Osteocyte (in vitro differentiated cells): ENCODE measurements around the gene CHST10. TPM values are rescaled to one million over a fixed set of nuclear protein-coding genes. Genes with fewer than 3 reads are reported as not detected.

ENCODE experiments used
- DNase-seq: peaks from one replicate; pipeline ENCODE4 v3.0.0; 2021; ENCODE audit warnings: mixed read lengths; ENCODE audit not compliant: unreplicated experiment; ENCODE audit errors: extremely low spot score
- H3K27ac Mint-ChIP-seq: one replicate; pipeline ENCODE4 v1.8.0; 2021; ENCODE audit warnings: mild to moderate bottlenecking, mixed read lengths; ENCODE audit not compliant: unreplicated experiment
- H3K27me3 Mint-ChIP-seq: one replicate; pipeline ENCODE4 v1.8.0; 2021; ENCODE audit warnings: mixed read lengths; ENCODE audit not compliant: unreplicated experiment
- H3K36me3 Mint-ChIP-seq: one replicate; pipeline ENCODE4 v1.8.0; 2021; ENCODE audit warnings: mixed read lengths; ENCODE audit not compliant: unreplicated experiment
- H3K4me1 Mint-ChIP-seq: one replicate; pipeline ENCODE4 v1.8.0; 2021; ENCODE audit warnings: mixed read lengths; ENCODE audit not compliant: unreplicated experiment
- H3K4me3 Mint-ChIP-seq: one replicate; pipeline ENCODE4 v1.8.0; 2021; ENCODE audit warnings: mild to moderate bottlenecking, moderate library complexity, mixed read lengths; ENCODE audit not compliant: unreplicated experiment
- H3K9me3 Mint-ChIP-seq: one replicate; pipeline ENCODE4 v1.8.0; 2021; ENCODE audit warnings: mixed read lengths; ENCODE audit not compliant: unreplicated experiment
- total RNA-seq: library from RNA; stranded (reverse); gene quantifications from 2 replicates; pipeline ENCODE4 v1.2.1, GENCODE V29; 2021
- TF ChIP-seq, protein P1 (sequence below): fragments of 200-600 bp; sonication (generic); IDR thresholded peaks from 2 replicates; pipeline ENCODE4 v1.5.0; 2021; ENCODE audit warnings: antibody characterized with exemption, mild to moderate bottlenecking, moderate library complexity

The CHST10 gene
- total RNA-seq, 1 donor from 2014 or later, result 14.4 TPM

DNA sequence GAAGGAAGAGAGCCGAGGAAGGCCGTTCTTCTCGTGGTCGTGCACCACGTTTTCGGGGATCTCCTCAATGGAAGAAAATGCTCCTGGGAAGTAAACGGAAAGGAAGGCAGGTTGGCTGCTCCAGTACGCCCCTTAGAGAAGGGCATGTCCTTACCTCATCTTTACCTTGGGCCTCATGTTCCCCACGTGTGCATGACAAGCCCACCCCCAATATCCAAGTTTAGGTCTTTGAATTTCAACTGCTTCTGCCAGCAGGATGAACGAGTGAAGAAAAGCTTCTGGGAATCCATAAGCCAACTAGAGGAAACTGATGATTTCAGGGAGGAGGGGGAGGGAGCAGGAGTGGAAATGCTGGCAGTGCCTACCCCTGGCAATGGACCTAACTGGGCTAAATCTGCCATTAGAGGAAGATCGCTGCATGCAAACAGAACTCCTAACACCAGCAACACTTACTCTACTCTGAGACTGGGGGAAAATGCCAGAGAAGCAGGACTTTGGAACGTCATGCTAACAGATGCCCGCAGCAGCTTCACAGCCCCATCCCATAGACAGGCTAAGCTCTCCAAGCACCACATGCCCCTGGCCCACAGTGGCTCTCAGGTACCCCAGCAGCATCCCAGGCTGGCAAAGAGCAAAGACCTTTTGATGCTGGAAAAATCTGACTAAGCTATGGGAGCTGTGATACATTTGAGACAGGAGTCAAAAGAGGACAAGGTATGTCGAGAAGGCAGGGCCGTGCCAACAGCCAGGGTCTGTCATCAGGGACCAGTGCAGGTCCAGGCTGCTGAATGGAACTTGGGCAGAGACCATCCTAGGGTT lies 21.7 kb downstream of the CHST10 start:
- no peaks in the 10 kb centered on the region for H3K4me1 Mint-ChIP-seq
- H3K27ac Mint-ChIP-seq, result no peak overlapping the region
- peak; percentile 56 for DNase-seq
- no peaks in the 10 kb centered on the region for H3K9me3 Mint-ChIP-seq
- no peaks in the 10 kb centered on the region for H3K27me3 Mint-ChIP-seq
- H3K4me3 Mint-ChIP-seq, result no peak overlapping the region
- TF ChIP-seq, protein P1, sequence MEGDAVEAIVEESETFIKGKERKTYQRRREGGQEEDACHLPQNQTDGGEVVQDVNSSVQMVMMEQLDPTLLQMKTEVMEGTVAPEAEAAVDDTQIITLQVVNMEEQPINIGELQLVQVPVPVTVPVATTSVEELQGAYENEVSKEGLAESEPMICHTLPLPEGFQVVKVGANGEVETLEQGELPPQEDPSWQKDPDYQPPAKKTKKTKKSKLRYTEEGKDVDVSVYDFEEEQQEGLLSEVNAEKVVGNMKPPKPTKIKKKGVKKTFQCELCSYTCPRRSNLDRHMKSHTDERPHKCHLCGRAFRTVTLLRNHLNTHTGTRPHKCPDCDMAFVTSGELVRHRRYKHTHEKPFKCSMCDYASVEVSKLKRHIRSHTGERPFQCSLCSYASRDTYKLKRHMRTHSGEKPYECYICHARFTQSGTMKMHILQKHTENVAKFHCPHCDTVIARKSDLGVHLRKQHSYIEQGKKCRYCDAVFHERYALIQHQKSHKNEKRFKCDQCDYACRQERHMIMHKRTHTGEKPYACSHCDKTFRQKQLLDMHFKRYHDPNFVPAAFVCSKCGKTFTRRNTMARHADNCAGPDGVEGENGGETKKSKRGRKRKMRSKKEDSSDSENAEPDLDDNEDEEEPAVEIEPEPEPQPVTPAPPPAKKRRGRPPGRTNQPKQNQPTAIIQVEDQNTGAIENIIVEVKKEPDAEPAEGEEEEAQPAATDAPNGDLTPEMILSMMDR, result no peak
- H3K36me3 Mint-ChIP-seq, result peaks cover 11% of the 10 kb centered on the region

DNA sequence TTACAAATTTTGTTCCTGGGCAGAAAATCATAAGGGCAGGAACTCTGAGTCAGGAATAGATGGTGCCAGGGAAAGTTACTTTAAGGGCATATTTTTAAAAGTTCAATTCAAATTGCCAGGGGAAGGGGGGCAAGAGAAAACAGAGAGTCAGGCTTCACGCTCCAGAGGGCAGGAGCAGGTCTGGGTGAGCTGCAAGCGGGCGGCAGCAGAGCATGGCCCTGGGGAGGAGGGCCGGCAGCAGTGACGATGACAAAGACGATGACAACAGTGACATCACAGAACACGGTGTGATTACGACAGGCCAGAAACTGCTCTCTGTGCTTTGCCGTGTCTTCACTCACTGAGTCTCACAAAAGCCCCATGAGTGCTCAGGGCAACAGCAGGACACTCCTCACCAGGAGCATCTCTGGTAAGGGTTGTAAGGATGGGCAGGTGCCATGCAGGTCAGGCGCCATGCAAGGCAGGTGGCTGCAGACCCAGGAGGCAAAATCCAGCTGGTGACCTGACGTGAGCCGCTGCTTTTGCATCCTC lies 23.3 kb downstream of the CHST10 start:
- H3K4me3 Mint-ChIP-seq, result no peak overlapping the region
- H3K4me1 Mint-ChIP-seq, result no peaks in the 10 kb centered on the region
- H3K27me3 Mint-ChIP-seq, result no peaks in the 10 kb centered on the region
- H3K9me3 Mint-ChIP-seq, result no peaks in the 10 kb centered on the region
- peak; percentile 51 for DNase-seq
- peaks cover 8% of the 10 kb centered on the region for H3K36me3 Mint-ChIP-seq
- no peak overlapping the region for H3K27ac Mint-ChIP-seq
- TF ChIP-seq, protein P1, result no peak

DNA sequence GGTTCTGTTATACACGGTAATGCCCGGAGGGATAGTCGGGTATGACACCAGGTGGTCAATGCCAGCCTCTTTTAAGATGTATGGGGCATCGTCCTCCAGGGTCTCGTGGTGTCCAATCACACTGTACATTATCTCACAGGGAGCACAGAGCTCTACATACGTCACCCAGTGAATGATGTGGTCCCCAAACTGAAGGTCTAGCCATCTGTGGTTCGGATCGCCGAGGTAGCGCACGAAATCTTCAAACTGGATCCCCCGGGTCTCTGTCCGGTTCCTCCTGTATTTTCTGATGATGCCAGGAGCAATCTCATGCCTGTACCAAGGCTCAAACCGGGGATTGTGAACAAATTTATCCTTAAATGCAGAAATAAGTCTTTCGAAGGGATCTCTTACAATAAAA lies 24.1 kb downstream of the CHST10 start:
- DNase-seq, result no peak
- Mint-ChIP-seq H3K27ac (no peak overlapping the region), H3K9me3 (no peaks in the 10 kb centered on the region), H3K4me3 (no peak overlapping the region), H3K4me1 (no peaks in the 10 kb centered on the region), H3K36me3 (peaks cover 8% of the 10 kb centered on the region), H3K27me3 (no peaks in the 10 kb centered on the region)
- TF ChIP-seq, protein P1, result no peak

DNA sequence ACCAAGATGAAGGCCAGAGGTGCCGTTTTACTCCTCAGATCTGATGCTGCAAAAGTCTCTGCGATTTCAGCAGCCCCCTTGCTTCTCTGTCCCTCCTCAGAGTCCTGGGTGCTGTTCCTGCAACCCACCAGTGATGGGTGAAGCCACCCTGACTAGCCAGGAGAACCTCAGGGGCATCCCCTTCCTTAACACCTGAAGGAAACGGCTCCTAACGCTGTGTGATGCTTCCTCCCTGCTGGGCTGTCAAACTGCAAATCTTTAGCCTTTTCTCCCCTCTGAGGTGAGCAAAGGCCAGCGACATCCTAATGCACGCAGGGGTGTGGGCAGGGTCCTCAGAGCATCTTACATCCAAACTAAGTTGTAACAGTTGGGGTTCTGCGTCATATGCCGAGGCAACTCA lies 24.8 kb downstream of the CHST10 start:
- H3K27ac Mint-ChIP-seq, result no peak overlapping the region
- H3K4me3 Mint-ChIP-seq, result no peak overlapping the region
- no peaks in the 10 kb centered on the region for H3K27me3 Mint-ChIP-seq
- peaks cover 8% of the 10 kb centered on the region for H3K36me3 Mint-ChIP-seq
- H3K4me1 Mint-ChIP-seq, result no peaks in the 10 kb centered on the region
- DNase-seq, result no peak
- H3K9me3 Mint-ChIP-seq, result no peaks in the 10 kb centered on the region
- TF ChIP-seq, protein P1, result no peak

DNA sequence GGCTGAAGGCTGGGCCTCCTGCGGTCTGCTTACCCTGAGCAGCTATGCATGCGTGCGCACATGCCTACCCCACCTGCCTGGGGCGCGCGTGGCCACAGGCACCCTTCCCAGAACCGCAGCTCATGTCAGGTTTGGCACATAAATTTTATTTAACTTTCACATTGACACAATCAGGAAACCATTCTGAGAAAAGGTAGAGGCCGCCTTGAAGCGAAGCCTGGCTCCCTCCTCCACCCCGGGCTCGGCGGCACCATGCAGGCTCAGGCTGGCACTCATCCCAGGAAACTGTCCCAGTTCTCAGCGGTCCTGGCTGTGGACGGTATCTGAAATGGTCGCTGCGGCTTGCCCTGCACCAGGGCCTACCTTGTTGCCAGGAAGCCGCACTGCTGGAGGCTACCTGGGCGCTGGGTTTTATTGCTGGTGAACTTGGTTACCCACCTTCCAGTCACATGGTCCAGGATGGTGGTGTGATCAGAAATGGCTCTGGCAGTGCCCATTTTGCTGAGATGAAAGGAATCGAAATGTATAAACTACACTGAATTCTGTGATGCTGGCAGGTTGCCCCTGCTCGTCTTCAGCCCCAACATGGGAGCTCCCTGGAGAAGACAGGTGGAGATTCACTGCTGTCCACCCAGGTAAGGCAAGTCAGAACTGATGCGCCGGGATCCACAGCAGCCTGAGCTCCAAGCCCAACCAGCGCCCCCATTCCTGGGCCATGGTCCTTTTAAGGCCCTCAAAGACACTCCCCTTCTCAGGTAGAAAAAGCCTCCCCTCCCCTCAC lies 25.5 kb downstream of the CHST10 start:
- Mint-ChIP-seq H3K27me3 (peaks cover 2% of the 10 kb centered on the region), H3K27ac (no peak overlapping the region), H3K9me3 (no peaks in the 10 kb centered on the region), H3K4me3 (no peak overlapping the region), H3K36me3 (peaks cover 8% of the 10 kb centered on the region), H3K4me1 (no peaks in the 10 kb centered on the region)
- TF ChIP-seq, protein P1, result no peak
- DNase-seq, result no peak
